Thymus (tissue), 11 donors: ENCODE data around the gene SHISAL1. TPM values are rescaled to one million over a fixed set of nuclear protein-coding genes. Genes with fewer than 3 reads are reported as not detected.

Experiments
- DNase-seq, 9 donors: peaks; one replicate each; pipeline ENCODE4 v3.0.0-alpha.2; 2013; ENCODE audit warnings: low spot score in 9 of 9, low read depth in 6 of 9, missing footprints in 1 of 9
- H3K27ac ChIP-seq, 2 donors: one replicate each; pipeline ENCODE4 v1.5.1; 2013; ENCODE audit warnings: control low read depth in 1 of 2, low read depth in 1 of 2, low read length in 1 of 2, mild to moderate bottlenecking in 1 of 2, moderate library complexity in 1 of 2
- H3K27me3 ChIP-seq, 2 donors: one replicate each; pipeline ENCODE4 v1.5.1; 2013; ENCODE audit warnings: low read length in 1 of 2; ENCODE audit not compliant: control insufficient read depth in 2 of 2, insufficient read depth in 1 of 2
- H3K36me3 ChIP-seq, 2 donors: one replicate each; pipeline ENCODE4 v1.5.1; 2013; ENCODE audit warnings: low read length in 1 of 2, mild to moderate bottlenecking in 1 of 2, moderate library complexity in 1 of 2; ENCODE audit not compliant: control insufficient read depth in 2 of 2, insufficient read depth in 2 of 2
- H3K4me1 ChIP-seq, 2 donors: one replicate each; pipeline ENCODE4 v1.5.1; 2013; ENCODE audit warnings: low read length in 2 of 2; ENCODE audit not compliant: control insufficient read depth in 2 of 2, insufficient read depth in 2 of 2
- H3K4me3 ChIP-seq, 2 donors: one replicate each; pipeline ENCODE4 v1.5.1; 2013; ENCODE audit warnings: low read length in 2 of 2, control low read depth in 1 of 2, mild to moderate bottlenecking in 1 of 2
- H3K9me3 ChIP-seq, 2 donors: one replicate each; pipeline ENCODE4 v1.5.1; 2013; ENCODE audit warnings: low read length in 1 of 2, mild to moderate bottlenecking in 1 of 2; ENCODE audit not compliant: control insufficient read depth in 2 of 2, insufficient read depth in 1 of 2
- WGBS: extraction: QIAGEN DNeasy Blood & Tissue Kit; methylation state at CpG from one replicate; pipeline ENCODE4 v1.1.7; 2013; 5-methylcytosine and 5-hydroxymethylcytosine counted together
- polyA plus RNA-seq: library from polyadenylated mRNA; stranded (reverse); fragments of 200-250 nt; gene quantifications from one replicate; pipeline ENCODE4 v1.2.3, GENCODE V29; 2013
- total RNA-seq: library from RNA; stranded (reverse); fragments of 120-200 nt; gene quantifications from one replicate; pipeline ENCODE4 v1.2.4, GENCODE V29; 2013
- donor health status: healthy.

Gene SHISAL1
- total and polyA plus RNA-seq, 2 donors = 0.27 to 0.33 TPM

DNA sequence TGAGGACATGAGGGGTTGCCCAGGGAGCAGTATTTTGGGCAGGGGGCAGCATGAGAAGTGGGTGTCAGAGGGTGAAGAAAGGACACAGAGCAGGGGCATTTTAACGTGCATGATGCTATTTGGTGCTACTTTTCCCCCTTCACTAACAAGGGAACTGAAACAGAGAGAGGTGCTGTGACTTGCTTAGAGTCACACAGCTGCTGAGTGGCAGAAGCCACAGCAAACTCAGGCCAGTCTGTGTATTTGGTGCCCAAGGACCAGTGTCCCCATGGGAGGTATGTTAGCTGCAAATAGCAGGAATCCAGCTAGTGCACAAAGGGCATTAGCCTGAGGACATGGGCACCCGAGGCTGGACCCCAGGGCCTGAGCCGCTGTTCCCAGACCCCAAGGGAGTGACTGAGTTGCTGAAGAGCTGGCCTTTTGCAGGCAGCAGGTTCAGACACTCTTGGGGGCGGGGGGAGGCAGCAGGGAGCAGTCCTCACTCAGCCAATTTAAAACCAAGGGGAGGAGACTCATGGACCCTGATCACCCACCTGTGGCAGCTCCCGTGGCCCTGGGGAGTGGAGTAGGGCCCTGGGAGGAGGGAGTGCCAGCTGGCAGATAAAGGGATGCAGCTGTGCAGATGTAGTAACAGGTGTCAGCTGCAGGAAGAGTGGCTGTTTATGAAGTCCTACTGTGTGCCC lies 117.4 kb downstream of the SHISAL1 start:
- WGBS = 76% methylated on average over 5 of the region's 5 CpGs
- H3K4me3 ChIP-seq = no peak overlapping the region
- no peaks in the 10 kb centered on the region for H3K27me3 ChIP-seq
- peaks cover 19 to 28% of the 10 kb centered on the region in 2 donors for H3K36me3 ChIP-seq
- peak in 1 of 9 donors; percentile 9 for DNase-seq
- H3K27ac ChIP-seq = no peak overlapping the region
- peaks cover 3 to 11% of the 10 kb centered on the region in 2 donors for H3K9me3 ChIP-seq
- peaks cover 12 to 18% of the 10 kb centered on the region in 2 donors for H3K4me1 ChIP-seq

DNA sequence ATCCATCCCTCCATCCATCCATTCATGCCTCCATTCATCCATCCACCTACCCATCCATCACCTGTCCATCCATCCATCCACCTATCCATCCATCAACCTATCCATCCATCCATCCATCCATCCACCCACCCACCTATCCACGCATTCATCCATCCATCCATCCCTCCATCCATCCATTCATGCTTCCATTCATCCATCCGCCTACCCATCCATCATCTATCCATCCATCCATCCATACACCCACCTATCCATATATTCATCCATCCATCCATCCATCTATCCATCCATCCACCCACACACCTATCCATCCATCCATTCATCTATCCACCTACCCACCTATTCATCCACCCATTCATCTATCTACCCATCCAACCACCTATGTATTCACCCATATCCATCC lies 118.2 kb downstream of the SHISAL1 start:
- no peak for DNase-seq
- WGBS = 96% methylated on average over 2 of the region's 2 CpGs
- Histone ChIP-seq H3K4me3 (no peak overlapping the region), H3K36me3 (peaks cover 12 to 26% of the 10 kb centered on the region in 2 donors), H3K27me3 (no peaks in the 10 kb centered on the region), H3K9me3 (peaks cover 3 to 11% of the 10 kb centered on the region in 2 donors), H3K27ac (no peak overlapping the region), H3K4me1 (peaks cover 12 to 18% of the 10 kb centered on the region in 2 donors)

Other genes starting within 250 kb of the SHISAL1 start
- 60.8 TPM for gene PARVG, start 132.0 kb downstream of the SHISAL1 start, total RNA-seq
- gene PARVG, start 132.0 kb downstream of the SHISAL1 start, polyA plus RNA-seq = 165 TPM
- gene RTL6, start 185.3 kb upstream of the SHISAL1 start, total RNA-seq = 13.5 TPM
- 5.7 TPM for gene RTL6, start 185.3 kb upstream of the SHISAL1 start, polyA plus RNA-seq